Lower leg skin (tissue), 4 donors: ENCODE measurements around the gene PTEN. TPM values are rescaled to one million over a fixed set of nuclear protein-coding genes. Genes with fewer than 3 reads are reported as not detected.

ENCODE experiments used
- DNase-seq, 2 donors: peaks; one replicate each; pipeline ENCODE4 v3.0.0-alpha.2; 2019; ENCODE audit warnings: low spot score in 2 of 2
- H3K4me3 ChIP-seq: fragments of 200-600 bp; sonication (generic); 2 replicates; pipeline ENCODE4 v1.5.1; 2017; ENCODE audit warnings: mild to moderate bottlenecking, low read depth; ENCODE audit not compliant: poor library complexity, severe bottlenecking
- CTCF ChIP-seq, 3 donors: fragments of 450-650 bp; IDR thresholded peaks; one replicate each; pipeline ENCODE4 v1.5.1; 2016; ENCODE audit warnings: antibody characterized with exemption in 3 of 3, mild to moderate bottlenecking in 3 of 3, moderate library complexity in 2 of 3
- POLR2A ChIP-seq, 2 donors: fragments of 450-650 bp; IDR thresholded peaks; one replicate each; pipeline ENCODE4 v1.6.1; 2016 to 2017; ENCODE audit warnings: antibody characterized with exemption in 2 of 2, mild to moderate bottlenecking in 1 of 2, moderate library complexity in 1 of 2
- WGBS, 2 donors: methylation state at CpG; one replicate each; pipeline ENCODE4 v1.1.5; 2018; 5-methylcytosine and 5-hydroxymethylcytosine counted together
- intact Hi-C: fragments of 100-400 bp; cut with DNase I; formaldehyde crosslinking; loops from one replicate; pipeline ENCODE4 v1.15.0; 2023; ENCODE audit warnings: low total_unique reads
- total RNA-seq, 4 donors: library from RNA; depleted of rRNA; stranded (reverse); fragments of >200 nt; gene quantifications; one replicate each; pipeline ENCODE4 v1.1.0, GENCODE V29; 2016

PTEN gene
- total RNA-seq, 4 donors from 2014 or later: 54.8 to 87.4 (median 68.8) TPM

- no peak overlapping the region for H3K4me3 ChIP-seq
- 82 to 84% methylated on average over 2 of the region's 2 CpGs for WGBS, 2 donors
- TF ChIP-seq CTCF (IDR thresholded peaks at IDR 0.05) (no peak), POLR2A (IDR thresholded peaks at IDR 0.05) (no peak)
- intact Hi-C loops: no loop called here
- DNase-seq: no peak
Observed at GRCh38 chr10:87978166-87978565, 114.7 kb downstream of the PTEN start.

- intact Hi-C loops: no loop called here
- WGBS, 2 donors: 98 to 100% methylated on average over 2 of the region's 2 CpGs
Observed at GRCh38 chr10:87979847-87980246, 116.4 kb downstream of the PTEN start.

GRCh38 chr10:87983716-87984115 lies 120.3 kb downstream of the PTEN start:
- no peak overlapping the region for H3K4me3 ChIP-seq
- DNase-seq: no peak
- 93 to 95% methylated on average over 2 of the region's 2 CpGs for WGBS, 2 donors
- TF ChIP-seq POLR2A (IDR thresholded peaks at IDR 0.05): no peak
- no peak for TF ChIP-seq CTCF (IDR thresholded peaks at IDR 0.05)
- intact Hi-C loops: no loop called here

More at GRCh38 chr10:87979847-87980246, 116.4 kb downstream of the PTEN start:
- no peak overlapping the region for H3K4me3 ChIP-seq
- TF ChIP-seq CTCF (IDR thresholded peaks at IDR 0.05) (no peak), POLR2A (IDR thresholded peaks at IDR 0.05) (no peak)
- no peak for DNase-seq

- H3K4me3 ChIP-seq: no peak overlapping the region
- intact Hi-C loops: no loop called here
- no peak for DNase-seq
- TF ChIP-seq POLR2A (IDR thresholded peaks at IDR 0.05): no peak
- 93 to 95% methylated on average over 2 of the region's 2 CpGs for WGBS, 2 donors
Observed at GRCh38 chr10:87987206-87987605, 123.8 kb downstream of the PTEN start.

- no peak overlapping the region for H3K4me3 ChIP-seq
- no peak for DNase-seq
- intact Hi-C loops: no loop called here
- no peak for TF ChIP-seq POLR2A (IDR thresholded peaks at IDR 0.05)
- no peak for TF ChIP-seq CTCF (IDR thresholded peaks at IDR 0.05)
- WGBS, 2 donors: 89 to 92% methylated on average over 5 of the region's 5 CpGs
Observed at GRCh38 chr10:87991946-87992345, 128.5 kb downstream of the PTEN start.

- H3K4me3 ChIP-seq: no peak overlapping the region
- 54% methylated on average over 1 of the region's 1 CpG for WGBS, 2 donors
- intact Hi-C loops: no loop called here
- no peak for TF ChIP-seq CTCF (IDR thresholded peaks at IDR 0.05)
- TF ChIP-seq POLR2A (IDR thresholded peaks at IDR 0.05): no peak
- DNase-seq: no peak
Observed at GRCh38 chr10:88004451-88004850, 141.0 kb downstream of the PTEN start.
